Measurements from ENCODE around the gene EPS15.

Gene EPS15

GRCh38 chr1:51444534-51445192 is 74.4 kb downstream of the EPS15 start:
- no peak overlapping the region for H3K27ac ChIP-seq (ENCODE audit: low read depth, low read length)
- TF ChIP-seq EZH2phosphoT487 (conservative IDR thresholded peaks at IDR 0.05; ENCODE audit: low read length): no peak
- no peak for TF ChIP-seq CTCF (IDR thresholded peaks at IDR 0.05; ENCODE audit: insufficient read depth, low read length, poor library complexity, severe bottlenecking)

GRCh38 chr1:51444096-51444495 is 75.0 kb downstream of the EPS15 start:
- Histone ChIP-seq H3K4me2 (ENCODE audit: low read depth, low read length, poor library complexity, severe bottlenecking) (no peak overlapping the region), H3K79me2 (ENCODE audit: insufficient read depth, low read length) (no peaks in the 10 kb centered on the region), H3F3A (ENCODE audit: insufficient read depth) (peaks cover 9% of the 10 kb centered on the region), H3K9me2 (replicated peaks; ENCODE audit: insufficient read depth, low read length) (no peaks in the 10 kb centered on the region), H4K20me1 (ENCODE audit: low read depth, low read length) (no peaks in the 10 kb centered on the region), H3K27ac (ENCODE audit: low read depth, low read length) (no peak overlapping the region), H3K36me3 (ENCODE audit: low read length) (peaks cover 23% of the 10 kb centered on the region; the same call in 1 of the 2 replicates), H3K4me3 (ENCODE audit: insufficient read depth, low read length, poor library complexity, severe bottlenecking) (no peak overlapping the region), H2AFZ (ENCODE audit: low read depth, low read length, severe bottlenecking) (no peak overlapping the region), H3K27me3 (ENCODE audit: low read length) (no peaks in the 10 kb centered on the region), H3K9ac (ENCODE audit: low read length) (no peak overlapping the region), H3K9me3 (ENCODE audit: insufficient read depth, low read length) (no peaks in the 10 kb centered on the region)
- no peak for TF ChIP-seq EZH2phosphoT487 (conservative IDR thresholded peaks at IDR 0.05; ENCODE audit: low read length)
- no peak for TF ChIP-seq CTCF (IDR thresholded peaks at IDR 0.05; ENCODE audit: insufficient read depth, low read length, poor library complexity, severe bottlenecking)

More at GRCh38 chr1:51444534-51445192, 74.4 kb downstream of the EPS15 start:
- no peaks in the 10 kb centered on the region for H3K9me2 ChIP-seq (replicated peaks; ENCODE audit: insufficient read depth, low read length)
- no peak overlapping the region for H3K9ac ChIP-seq (ENCODE audit: low read length)
- H4K20me1 ChIP-seq (ENCODE audit: low read depth, low read length): no peaks in the 10 kb centered on the region
- peaks cover 20% of the 10 kb centered on the region; the same call in 1 of the 2 replicates for H3K36me3 ChIP-seq (ENCODE audit: low read length)
- peaks cover 6% of the 10 kb centered on the region for H3F3A ChIP-seq (ENCODE audit: insufficient read depth)
- H3K27me3 ChIP-seq (ENCODE audit: low read length): no peaks in the 10 kb centered on the region
- no peak overlapping the region for H2AFZ ChIP-seq (ENCODE audit: low read depth, low read length, severe bottlenecking)
- no peak overlapping the region for H3K4me3 ChIP-seq (ENCODE audit: insufficient read depth, low read length, poor library complexity, severe bottlenecking)
- H3K79me2 ChIP-seq (ENCODE audit: insufficient read depth, low read length): no peaks in the 10 kb centered on the region
- no peak overlapping the region for H3K4me2 ChIP-seq (ENCODE audit: low read depth, low read length, poor library complexity, severe bottlenecking)
- no peaks in the 10 kb centered on the region for H3K9me3 ChIP-seq (ENCODE audit: insufficient read depth, low read length)

GRCh38 chr1:51443555-51443954 is 75.5 kb downstream of the EPS15 start:
- Histone ChIP-seq H3K4me2 (ENCODE audit: low read depth, low read length, poor library complexity, severe bottlenecking) (no peak overlapping the region), H3K4me3 (ENCODE audit: insufficient read depth, low read length, poor library complexity, severe bottlenecking) (no peak overlapping the region), H3K9me3 (ENCODE audit: insufficient read depth, low read length) (no peaks in the 10 kb centered on the region), H2AFZ (ENCODE audit: low read depth, low read length, severe bottlenecking) (no peak overlapping the region), H3K36me3 (ENCODE audit: low read length) (peaks cover 25% of the 10 kb centered on the region; the same call in 1 of the 2 replicates), H3K27ac (ENCODE audit: low read depth, low read length) (no peak overlapping the region), H4K20me1 (ENCODE audit: low read depth, low read length) (no peaks in the 10 kb centered on the region), H3K79me2 (ENCODE audit: insufficient read depth, low read length) (no peaks in the 10 kb centered on the region), H3K9me2 (replicated peaks; ENCODE audit: insufficient read depth, low read length) (no peaks in the 10 kb centered on the region), H3F3A (ENCODE audit: insufficient read depth) (peaks cover 9% of the 10 kb centered on the region), H3K9ac (ENCODE audit: low read length) (no peak overlapping the region), H3K27me3 (ENCODE audit: low read length) (no peaks in the 10 kb centered on the region)
- TF ChIP-seq CTCF (IDR thresholded peaks at IDR 0.05; ENCODE audit: insufficient read depth, low read length, poor library complexity, severe bottlenecking): no peak
- no peak for TF ChIP-seq EZH2phosphoT487 (conservative IDR thresholded peaks at IDR 0.05; ENCODE audit: low read length)
